IMR-90 (cell line): Measurements from ENCODE around the gene GNAI1. TPM values are rescaled to one million over a fixed set of nuclear protein-coding genes. Genes with fewer than 3 reads are reported as not detected.

ENCODE experiments used
- ATAC-seq: fragments of 200-7000 bp; cut with Tn5 transposase; 2 replicates; pipeline ENCODE4 v1.9.1; 2020; ENCODE audit warnings: low read depth, mild to moderate bottlenecking, moderate library complexity
- BruUV-seq: library from RNA; stranded (reverse); fragments of 400-500 nt; replicated peaks from 2 replicates; lab custom pipeline; 2021; lab: Mats Ljungman, UMichigan
- CTCF ChIA-PET: fragments of 300-600 bp; formaldehyde crosslinking; extraction: SDS; loops from one replicate; lab custom pipeline; 2021; ENCODE audit warnings: antibody characterized with exemption; lab: Yijun Ruan, JAX
- POLR2A ChIA-PET: fragments of 300-600 bp; sonication (Branson Sonifier 250); formaldehyde crosslinking; loops from one replicate; lab custom pipeline; 2022; ENCODE audit warnings: antibody characterized with exemption; ENCODE audit not compliant: unreplicated experiment; lab: Charles Lee
- DNase-seq: peaks from one replicate; pipeline ENCODE4 v3.0.0; 2013
- H2AFZ ChIP-seq: replicated peaks from 2 replicates; pipeline ENCODE3; 2013; ENCODE audit warnings: low read length, mild to moderate bottlenecking; ENCODE audit not compliant: poor library complexity
- H2AK5ac ChIP-seq: 2 replicates; pipeline ENCODE4 v1.6.1; 2013; ENCODE audit warnings: low read depth, low read length, inconsistent platforms
- H2AK9ac ChIP-seq: replicated peaks from 2 replicates; pipeline ENCODE3; 2013; ENCODE audit warnings: mild to moderate bottlenecking, low read depth, low read length, moderate library complexity; ENCODE audit not compliant: poor library complexity
- H2BK120ac ChIP-seq: 2 replicates; pipeline ENCODE4 v1.6.1; 2013; ENCODE audit warnings: low read depth, low read length, inconsistent platforms
- H2BK15ac ChIP-seq: 3 replicates; pipeline ENCODE4 v1.6.1; 2013; ENCODE audit warnings: low read depth, low read length, inconsistent platforms
- H2BK20ac ChIP-seq: 2 replicates; pipeline ENCODE4 v1.6.1; 2013; ENCODE audit warnings: low read depth, mild to moderate bottlenecking, inconsistent platforms, low read length, moderate library complexity
- H2BK5ac ChIP-seq: 2 replicates; pipeline ENCODE4 v1.6.1; 2013; ENCODE audit warnings: mild to moderate bottlenecking, low read depth, low read length, inconsistent platforms; ENCODE audit not compliant: poor library complexity, severe bottlenecking
- H3K14ac ChIP-seq: replicated peaks from 2 replicates; pipeline ENCODE4 v1.6.1; 2013; ENCODE audit warnings: low read depth, low read length, inconsistent platforms
- H3K18ac ChIP-seq: 2 replicates; pipeline ENCODE4 v1.6.1; 2013; ENCODE audit warnings: low read depth, low read length, control low read depth
- H3K23ac ChIP-seq: 2 replicates; pipeline ENCODE4 v1.6.1; 2013; ENCODE audit warnings: low read depth, low read length, inconsistent platforms
- H3K27ac ChIP-seq: 2 replicates; pipeline ENCODE4 v1.5.1; 2013; ENCODE audit warnings: mild to moderate bottlenecking, control low read depth, low read length; ENCODE audit not compliant: insufficient read depth
- H3K27me3 ChIP-seq: 2 replicates; pipeline ENCODE4 v1.6.1; 2013; ENCODE audit warnings: low read length; ENCODE audit not compliant: control insufficient read depth, insufficient read depth
- H3K36me3 ChIP-seq: 2 replicates; pipeline ENCODE4 v1.6.1; 2013; ENCODE audit warnings: low read length, mixed read lengths; ENCODE audit not compliant: control insufficient read depth, insufficient read depth
- H3K4ac ChIP-seq: 2 replicates; pipeline ENCODE4 v1.6.1; 2013; ENCODE audit warnings: low read depth, low read length, inconsistent platforms
- H3K4me1 ChIP-seq: 2 replicates; pipeline ENCODE4 v1.6.1; 2013; ENCODE audit warnings: low read length, mixed read lengths; ENCODE audit not compliant: control insufficient read depth, insufficient read depth
- H3K4me2 ChIP-seq: 2 replicates; pipeline ENCODE4 v1.6.1; 2013; ENCODE audit warnings: low read depth, mild to moderate bottlenecking, control low read depth, low read length, moderate library complexity
- H3K4me3 ChIP-seq: 2 replicates; pipeline ENCODE4 v1.5.1; 2013; ENCODE audit warnings: low read depth, mild to moderate bottlenecking, control low read depth, low read length, moderate library complexity; ENCODE audit not compliant: insufficient read depth
- H3K56ac ChIP-seq: 2 replicates; pipeline ENCODE4 v1.6.1; 2013; ENCODE audit warnings: low read length, inconsistent platforms; ENCODE audit not compliant: insufficient read depth; ENCODE audit errors: extremely low read depth
- H3K79me1 ChIP-seq, 2 experiments: 2 replicates each; pipeline ENCODE4 v1.6.1; 2013; ENCODE audit warnings: low read length in 2 of 2, inconsistent platforms in 1 of 2, low read depth in 1 of 2
- H3K9ac ChIP-seq: 2 replicates; pipeline ENCODE4 v1.6.1; 2013; ENCODE audit warnings: low read depth, low read length, control low read depth
- H3K9me1 ChIP-seq: 2 replicates; pipeline ENCODE4 v1.6.1; 2013; ENCODE audit warnings: low read length, inconsistent platforms; ENCODE audit not compliant: insufficient read depth
- H3K9me3 ChIP-seq: 2 replicates; pipeline ENCODE4 v1.6.1; 2013; ENCODE audit warnings: low read length; ENCODE audit not compliant: control insufficient read depth, insufficient read depth
- H4K20me1 ChIP-seq: 2 replicates; pipeline ENCODE4 v1.6.1; 2013; ENCODE audit warnings: low read length, inconsistent platforms; ENCODE audit not compliant: insufficient read depth
- H4K5ac ChIP-seq: 2 replicates; pipeline ENCODE4 v1.6.1; 2013; ENCODE audit warnings: mild to moderate bottlenecking, low read depth, low read length, control low read depth
- H4K8ac ChIP-seq, 2 experiments: 2 replicates each; pipeline ENCODE4 v1.6.1; 2013; ENCODE audit warnings: low read depth in 2 of 2, low read length in 2 of 2, control low read depth in 1 of 2, inconsistent platforms in 1 of 2
- H4K91ac ChIP-seq: 2 replicates; pipeline ENCODE4 v1.6.1; 2013; ENCODE audit warnings: low read depth, low read length, inconsistent platforms; ENCODE audit not compliant: insufficient read depth
- BHLHE40 ChIP-seq: fragments of 150-350 bp; IDR thresholded peaks from 2 replicates; pipeline ENCODE4 v1.6.1; 2016; ENCODE audit warnings: mild to moderate bottlenecking, low read depth, low read length
- CEBPB ChIP-seq: IDR thresholded peaks from 2 replicates; pipeline ENCODE4 v1.6.1; 2012; ENCODE audit warnings: low read depth, low read length, improper control_type of control experiment
- CHD1 ChIP-seq: IDR thresholded peaks from 2 replicates; pipeline ENCODE4 v1.6.1; 2012; ENCODE audit warnings: low read depth, low read length, improper control_type of control experiment
- FOS ChIP-seq: fragments of 150-350 bp; IDR thresholded peaks from 2 replicates; pipeline ENCODE4 v1.6.1; 2016; ENCODE audit warnings: low read depth, low read length
- MAFK ChIP-seq: IDR thresholded peaks from 2 replicates; pipeline ENCODE4 v1.6.1; 2012; ENCODE audit warnings: low read depth, low read length, improper control_type of control experiment
- MAZ ChIP-seq: IDR thresholded peaks from 2 replicates; pipeline ENCODE4 v1.6.1; 2012; ENCODE audit warnings: low read depth, mild to moderate bottlenecking, low read length, improper control_type of control experiment, moderate library complexity, borderline replicate concordance
- MXI1 ChIP-seq: IDR thresholded peaks from 2 replicates; pipeline ENCODE4 v1.6.1; 2012; ENCODE audit warnings: low read depth, mild to moderate bottlenecking, low read length, moderate library complexity, borderline replicate concordance
- NFE2L2 ChIP-seq: fragments of 150-350 bp; IDR thresholded peaks from 2 replicates; pipeline ENCODE4 v1.6.1; 2016; ENCODE audit warnings: low read depth, mild to moderate bottlenecking, low read length
- POLR2A ChIP-seq: IDR thresholded peaks from 2 replicates; pipeline ENCODE4 v1.6.1; 2012; ENCODE audit warnings: mild to moderate bottlenecking, low read depth, low read length
- RAD21 ChIP-seq: IDR thresholded peaks from 2 replicates; pipeline ENCODE4 v1.6.1; 2012; ENCODE audit warnings: low read length, improper control_type of control experiment
- RCOR1 ChIP-seq: IDR thresholded peaks from 2 replicates; pipeline ENCODE4 v1.6.1; 2012; ENCODE audit warnings: mild to moderate bottlenecking, low read length, improper control_type of control experiment; ENCODE audit not compliant: insufficient replicate concordance
- RFX5 ChIP-seq: IDR thresholded peaks from 2 replicates; pipeline ENCODE4 v1.8.0; 2012; ENCODE audit warnings: low read depth, mild to moderate bottlenecking, low read length, moderate library complexity
- SMC3 ChIP-seq: fragments of 150-350 bp; IDR thresholded peaks from 2 replicates; pipeline ENCODE4 v1.6.1; 2016; ENCODE audit warnings: low read depth, mild to moderate bottlenecking, antibody characterized with exemption, low read length, moderate library complexity
- WGBS, 2 experiments: methylation state at CpG; one replicate each; pipeline versions ENCODE4 v1.1.5 to v1.1.7; 2013; ENCODE audit warnings: missing lambda C conversion rate in 2 of 2; ENCODE audit not compliant: insufficient read length in 1 of 2; ENCODE audit errors: extremely low coverage in 2 of 2; 5-methylcytosine and 5-hydroxymethylcytosine counted together
- dilution Hi-C: fragments of 300-500 bp; cut with HindIII; formaldehyde crosslinking; loops from one replicate; pipeline ENCODE4 v1.14.3; 2018; ENCODE audit warnings: low sequenced_read_pairs; ENCODE audit not compliant: unreplicated experiment
- in situ Hi-C: fragments of 300-500 bp; cut with MboI; formaldehyde crosslinking; loops from 3 replicates; pipeline ENCODE4 v1.14.3; 2019; ENCODE audit warnings: low sequenced_read_pairs, inconsistent platforms, mixed read lengths
- intact Hi-C: fragments of 100-400 bp; cut with micrococcal nuclease; formaldehyde crosslinking; loops from 2 replicates; pipeline ENCODE4 v1.10.0; 2022
- polyA plus RNA-seq, 3 experiments: library from polyadenylated mRNA; depleted of rRNA; stranded (reverse); fragments of >200 nt; gene quantifications; 2 replicates each; pipeline ENCODE4 v1.2.3, GENCODE V29; 2012; ENCODE audit warnings: low replicate concordance in 1 of 3
- total RNA-seq: library from RNA; depleted of rRNA; stranded (reverse); fragments of >200 nt; gene quantifications from 2 replicates; pipeline ENCODE4 v1.2.3, GENCODE V29; 2012
- TF ChIP-seq, protein P1 (sequence below): fragments of 150-350 bp; IDR thresholded peaks from 2 replicates; pipeline ENCODE4 v1.6.1; 2017; ENCODE audit warnings: mild to moderate bottlenecking, antibody characterized with exemption, low read length, low read depth
- TF ChIP-seq, protein P2 (sequence below): conservative IDR thresholded peaks from 2 replicates; pipeline ENCODE4 v1.5.1; 2012; ENCODE audit warnings: mild to moderate bottlenecking, low read depth, low read length, improper control_type of control experiment
- TF ChIP-seq, protein P3 (sequence below): fragments of 150-350 bp; IDR thresholded peaks from 2 replicates; pipeline ENCODE4 v1.6.1; 2016; ENCODE audit warnings: low read depth, mild to moderate bottlenecking, low read length, moderate library complexity, borderline replicate concordance

The GNAI1 gene
- total and polyA plus RNA-seq, 2 of the 4 experiments (the other 2 are of a cell fraction), result 21.1 to 26.5 TPM

DNA sequence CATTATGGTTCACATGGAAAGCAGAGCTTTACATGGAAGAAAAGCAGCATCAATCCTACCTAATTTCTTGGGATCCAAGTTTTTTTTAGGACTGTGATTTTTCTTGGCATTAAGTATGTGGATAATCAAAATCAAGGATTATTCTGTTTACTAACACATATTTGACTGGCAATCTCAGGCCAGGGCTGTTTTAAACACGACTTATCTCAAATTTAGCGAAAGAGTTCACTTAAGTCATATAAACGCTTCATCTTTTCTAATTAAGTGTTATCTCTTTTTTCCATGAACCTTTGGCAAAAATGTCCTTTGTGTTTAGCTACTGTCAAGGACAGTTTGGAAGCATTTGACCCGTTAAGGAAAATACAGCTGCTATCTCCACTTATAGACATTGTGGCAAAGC lies 92.0 kb downstream of the GNAI1 start:
- Histone ChIP-seq H2AK5ac (no peak overlapping the region), H2BK120ac (no peak overlapping the region), H3K4ac (no peak overlapping the region), H2BK5ac (no peak overlapping the region), H2BK15ac (no peak overlapping the region), H4K20me1 (no peaks in the 10 kb centered on the region), H4K8ac (no peak overlapping the region), H3K18ac (no peak overlapping the region), H3K23ac (no peak overlapping the region), H3K4me2 (no peak overlapping the region), H3K4me1 (no peaks in the 10 kb centered on the region; the same call in 1 of the 2 replicates), H3K27me3 (no peaks in the 10 kb centered on the region), H3K9ac (no peak overlapping the region), H3K14ac (no peak overlapping the region), H2AK9ac (no peak overlapping the region), H3K9me1 (no peaks in the 10 kb centered on the region; the same call in 1 of the 2 replicates), H3K36me3 (0 out of 2 replicates have a peak, but pooled peaks cover 2% of the 10 kb centered on the region), H2BK20ac (no peak overlapping the region), H3K56ac (no peak overlapping the region), H3K27ac (no peak overlapping the region), H4K5ac (no peak overlapping the region), H3K9me3 (no peaks in the 10 kb centered on the region), H2AFZ (no peak overlapping the region), H4K91ac (no peak overlapping the region), H3K4me3 (no peak overlapping the region), H3K79me1 (no peaks in the 10 kb centered on the region)
- no CpG with 5 or more reads among the region's 4 CpGs for WGBS, 2 experiments
- intact Hi-C loops (loop anchor here (5.0 kb wide), 1 partner anchor 46 kb away; no protein-coding TSS in a partner anchor), dilution Hi-C loops (no loop called here), in situ Hi-C loops (no loop called here)
- ChIA-PET POLR2A (no interaction called here), CTCF (interaction anchor here (0.6 kb wide), 1 partner anchor 385 kb away, joined by 4 read pairs; no protein-coding TSS in a partner anchor)
- no TSS peak for BruUV-seq
- TF ChIP-seq RAD21 (no peak), NFE2L2 (no peak), RCOR1 (no peak), SMC3 (no peak), CEBPB (no peak), MAFK (no peak), MXI1 (no peak), CHD1 (no peak), FOS (no peak), RFX5 (no peak), BHLHE40 (no peak), MAZ (no peak), POLR2A (no peak)
- TF ChIP-seq, protein P1, sequence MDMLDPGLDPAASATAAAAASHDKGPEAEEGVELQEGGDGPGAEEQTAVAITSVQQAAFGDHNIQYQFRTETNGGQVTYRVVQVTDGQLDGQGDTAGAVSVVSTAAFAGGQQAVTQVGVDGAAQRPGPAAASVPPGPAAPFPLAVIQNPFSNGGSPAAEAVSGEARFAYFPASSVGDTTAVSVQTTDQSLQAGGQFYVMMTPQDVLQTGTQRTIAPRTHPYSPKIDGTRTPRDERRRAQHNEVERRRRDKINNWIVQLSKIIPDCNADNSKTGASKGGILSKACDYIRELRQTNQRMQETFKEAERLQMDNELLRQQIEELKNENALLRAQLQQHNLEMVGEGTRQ, result no peak
- TF ChIP-seq, protein P2, sequence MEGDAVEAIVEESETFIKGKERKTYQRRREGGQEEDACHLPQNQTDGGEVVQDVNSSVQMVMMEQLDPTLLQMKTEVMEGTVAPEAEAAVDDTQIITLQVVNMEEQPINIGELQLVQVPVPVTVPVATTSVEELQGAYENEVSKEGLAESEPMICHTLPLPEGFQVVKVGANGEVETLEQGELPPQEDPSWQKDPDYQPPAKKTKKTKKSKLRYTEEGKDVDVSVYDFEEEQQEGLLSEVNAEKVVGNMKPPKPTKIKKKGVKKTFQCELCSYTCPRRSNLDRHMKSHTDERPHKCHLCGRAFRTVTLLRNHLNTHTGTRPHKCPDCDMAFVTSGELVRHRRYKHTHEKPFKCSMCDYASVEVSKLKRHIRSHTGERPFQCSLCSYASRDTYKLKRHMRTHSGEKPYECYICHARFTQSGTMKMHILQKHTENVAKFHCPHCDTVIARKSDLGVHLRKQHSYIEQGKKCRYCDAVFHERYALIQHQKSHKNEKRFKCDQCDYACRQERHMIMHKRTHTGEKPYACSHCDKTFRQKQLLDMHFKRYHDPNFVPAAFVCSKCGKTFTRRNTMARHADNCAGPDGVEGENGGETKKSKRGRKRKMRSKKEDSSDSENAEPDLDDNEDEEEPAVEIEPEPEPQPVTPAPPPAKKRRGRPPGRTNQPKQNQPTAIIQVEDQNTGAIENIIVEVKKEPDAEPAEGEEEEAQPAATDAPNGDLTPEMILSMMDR, result no peak
- TF ChIP-seq, protein P3, sequence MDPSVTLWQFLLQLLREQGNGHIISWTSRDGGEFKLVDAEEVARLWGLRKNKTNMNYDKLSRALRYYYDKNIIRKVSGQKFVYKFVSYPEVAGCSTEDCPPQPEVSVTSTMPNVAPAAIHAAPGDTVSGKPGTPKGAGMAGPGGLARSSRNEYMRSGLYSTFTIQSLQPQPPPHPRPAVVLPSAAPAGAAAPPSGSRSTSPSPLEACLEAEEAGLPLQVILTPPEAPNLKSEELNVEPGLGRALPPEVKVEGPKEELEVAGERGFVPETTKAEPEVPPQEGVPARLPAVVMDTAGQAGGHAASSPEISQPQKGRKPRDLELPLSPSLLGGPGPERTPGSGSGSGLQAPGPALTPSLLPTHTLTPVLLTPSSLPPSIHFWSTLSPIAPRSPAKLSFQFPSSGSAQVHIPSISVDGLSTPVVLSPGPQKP, result no peak
- ATAC-seq (no peak), DNase-seq (no peak)
